Myocyte (in vitro differentiated cells): ENCODE results near the gene RFT1. TPM values are rescaled to one million over a fixed set of nuclear protein-coding genes. Genes with fewer than 3 reads are reported as not detected.
A peak's percentile ranks its signal among the peaks of the same experiment; 100 is the strongest.

Source experiments
- DNase-seq: peaks from one replicate; pipeline ENCODE4 v3.0.0-alpha.2; 2012; ENCODE audit warnings: low read depth
- total RNA-seq: library from RNA; depleted of rRNA; stranded (reverse); fragments of >200 nt; gene quantifications from 2 replicates; pipeline ENCODE4 v1.2.3, GENCODE V29; 2014

Gene RFT1
- total RNA-seq, 1 donor from 2014 or later = 6.7 TPM

DNA sequence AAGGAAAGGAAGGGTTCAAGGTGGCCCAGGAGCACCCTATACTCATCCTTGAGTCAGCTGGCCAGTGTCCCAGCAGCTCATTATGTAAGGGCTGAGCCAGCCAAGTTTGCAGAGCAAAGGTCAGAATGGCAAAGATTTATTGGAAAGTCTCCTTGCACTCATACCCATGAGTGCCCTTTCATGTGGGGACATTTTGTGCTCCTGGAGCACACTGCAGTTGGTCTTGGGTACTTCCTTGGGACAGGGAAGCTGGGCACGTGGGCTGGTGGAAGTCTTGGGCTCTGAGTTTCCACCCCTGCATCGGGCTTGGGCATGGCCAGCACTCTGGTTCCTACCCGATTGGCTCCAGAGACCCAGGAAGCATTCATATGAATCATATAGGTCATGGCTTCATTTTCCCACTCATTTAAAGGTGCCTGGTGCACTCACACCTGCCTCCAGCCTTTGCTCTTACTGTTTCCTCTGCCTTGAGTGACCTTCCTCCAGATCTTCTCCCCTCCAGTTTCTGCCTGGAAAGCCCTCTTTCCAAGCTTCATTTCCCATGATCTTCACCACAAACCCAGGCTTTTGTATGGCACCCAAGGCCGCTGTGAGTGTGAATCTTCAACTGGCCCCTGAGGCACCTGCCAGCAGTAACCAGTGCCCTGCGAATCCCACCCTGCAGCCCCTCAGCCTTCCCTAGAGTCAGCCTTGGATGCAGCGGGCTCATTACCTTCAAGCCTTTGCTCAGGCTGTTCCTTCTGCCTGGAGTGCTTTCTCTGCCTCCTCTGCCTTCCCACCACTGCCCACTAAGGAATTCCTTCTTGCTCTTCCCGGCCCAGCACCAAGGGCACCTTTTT is 20.2 kb upstream of the RFT1 start:
- no peak for DNase-seq

DNA sequence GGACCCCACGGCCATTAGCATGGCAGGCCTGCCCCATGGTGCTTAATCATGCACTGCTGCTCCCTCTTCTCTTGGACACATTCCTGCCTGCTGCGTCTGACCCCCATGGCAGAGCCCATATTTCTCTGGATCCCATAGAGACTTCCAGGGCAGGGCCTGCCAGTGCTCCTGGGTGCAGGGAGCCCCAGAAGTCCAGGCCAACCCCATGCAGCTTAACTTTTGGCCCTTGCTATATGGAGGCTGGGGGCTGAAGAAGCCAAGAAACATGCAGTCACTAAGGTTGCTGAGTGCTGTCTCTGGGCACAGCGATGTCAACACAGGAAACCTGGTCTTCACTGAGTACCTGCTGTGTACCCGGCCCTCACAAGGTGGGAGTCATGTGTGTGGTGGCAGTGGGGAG is 19.5 kb upstream of the RFT1 start:
- no peak for DNase-seq

DNA sequence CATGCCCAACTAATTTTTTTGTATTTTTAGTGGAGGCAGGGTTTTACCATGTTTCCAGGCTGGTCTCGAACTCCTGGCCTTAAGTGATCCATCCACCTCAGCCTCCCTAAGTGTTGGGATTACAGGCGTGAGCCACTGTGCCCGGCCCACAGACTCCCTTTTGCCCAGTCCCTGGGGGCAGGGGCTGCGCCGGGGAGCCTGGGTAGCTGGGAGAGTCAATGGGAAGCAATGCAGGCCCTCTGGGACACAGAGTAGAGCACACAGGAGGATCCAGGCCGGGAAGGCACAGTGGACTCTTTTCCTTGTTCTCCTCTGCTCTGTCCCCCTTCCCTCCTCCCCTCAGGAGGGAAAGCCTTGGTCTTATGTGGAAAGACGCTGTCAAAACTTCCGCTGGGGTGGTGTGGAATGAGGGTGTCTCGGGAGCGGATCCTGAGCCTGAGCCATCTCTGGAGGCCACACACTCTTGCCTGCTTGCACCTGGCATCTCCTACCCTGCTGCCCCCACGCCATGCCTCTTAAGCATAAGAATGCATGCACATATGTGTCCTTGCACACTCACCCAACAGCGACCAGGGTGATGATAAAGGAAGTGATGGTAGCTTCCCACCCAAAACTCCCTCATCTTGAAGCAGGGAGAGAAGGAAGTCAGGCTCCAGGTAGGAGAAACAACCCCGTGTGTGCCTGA is 18.9 kb upstream of the RFT1 start:
- no peak for DNase-seq

DNA sequence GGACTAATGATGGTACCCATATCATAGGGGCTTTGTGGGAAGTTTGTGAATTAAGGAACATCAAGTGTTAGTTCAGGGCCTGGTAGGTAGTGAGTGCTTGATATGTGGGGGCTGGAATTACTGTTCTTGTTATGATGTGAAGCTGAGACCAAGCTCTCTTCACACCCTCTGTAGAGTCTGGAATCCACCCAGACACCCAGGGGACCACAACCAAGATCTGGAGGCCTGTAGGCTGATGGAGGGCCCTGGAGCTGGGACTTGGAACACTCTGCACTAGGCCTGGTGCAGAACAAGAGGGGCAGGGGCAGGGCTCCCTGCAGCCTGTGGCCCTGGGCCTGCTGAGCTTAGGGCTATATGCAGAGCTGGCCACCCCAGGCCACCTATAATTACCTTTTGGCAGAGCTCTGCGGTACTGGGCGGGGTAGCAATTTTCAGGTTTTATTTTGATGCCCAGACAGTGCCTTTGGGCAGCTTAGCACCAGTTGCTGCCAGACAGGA is 17.7 kb upstream of the RFT1 start:
- DNase-seq = no peak

DNA sequence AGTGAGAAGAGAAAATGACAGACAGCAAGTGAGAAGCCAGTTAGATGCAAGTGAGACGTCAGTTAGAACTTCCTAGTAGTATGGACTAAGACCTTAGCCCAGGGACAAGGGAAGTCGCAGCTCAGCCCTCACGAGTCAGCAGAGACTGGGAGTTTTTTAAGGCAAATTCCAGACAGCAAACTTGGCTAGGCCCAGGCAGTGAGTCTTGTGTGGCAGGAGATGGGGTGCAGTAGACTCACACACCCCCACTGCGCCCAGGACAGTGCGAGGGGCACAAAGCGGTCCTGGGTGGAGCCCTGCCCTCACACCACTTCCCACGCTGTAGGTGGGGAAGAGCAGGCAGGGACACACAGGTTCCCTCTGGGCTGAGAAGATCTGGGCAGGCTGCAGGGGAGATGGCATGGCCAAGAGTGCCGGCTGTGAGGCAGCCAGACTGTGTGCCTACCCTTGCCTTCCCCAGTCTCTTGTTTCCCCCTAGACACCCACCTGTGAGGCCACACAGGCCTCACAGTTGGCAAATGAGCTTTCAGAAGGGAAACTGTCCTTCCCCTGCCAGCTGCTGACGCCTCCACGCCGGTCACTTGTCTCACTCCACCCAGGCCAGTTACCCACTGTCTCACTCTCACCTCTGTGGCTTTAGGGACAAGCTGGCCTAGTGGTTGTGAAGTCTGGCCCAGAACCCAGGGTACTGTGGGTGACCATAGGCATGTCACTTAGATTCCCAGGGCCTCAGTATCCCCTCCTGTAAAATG is 17.1 kb upstream of the RFT1 start:
- no peak for DNase-seq

DNA sequence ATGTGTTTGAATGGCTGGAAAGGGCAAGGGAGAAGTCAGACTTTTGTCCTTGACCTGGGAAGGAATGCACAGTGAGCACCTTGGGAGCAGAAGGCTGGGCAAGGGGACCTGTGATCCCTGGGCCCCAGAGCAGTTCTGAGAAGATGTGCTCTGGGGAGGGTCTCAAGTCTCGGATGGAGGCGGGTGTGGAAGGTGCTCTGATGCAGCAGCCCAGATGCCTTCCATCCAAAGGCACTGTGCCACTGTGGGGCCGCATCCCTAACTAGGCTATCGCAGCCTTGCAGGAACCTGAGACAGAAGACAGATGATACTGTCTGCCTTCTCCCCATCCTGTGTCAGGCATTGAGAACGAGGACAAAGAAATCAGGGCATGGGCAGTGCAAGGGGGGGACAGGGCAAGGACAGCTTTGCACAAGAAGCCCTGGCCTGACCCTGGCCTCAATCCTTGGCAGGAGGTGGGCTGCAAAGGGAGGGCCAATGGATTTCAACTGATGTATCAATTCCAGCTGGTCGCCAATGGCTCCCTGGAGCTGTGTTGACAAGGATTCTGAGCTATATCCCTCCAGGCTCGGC is 16.2 kb upstream of the RFT1 start:
- DNase-seq = no peak

DNA sequence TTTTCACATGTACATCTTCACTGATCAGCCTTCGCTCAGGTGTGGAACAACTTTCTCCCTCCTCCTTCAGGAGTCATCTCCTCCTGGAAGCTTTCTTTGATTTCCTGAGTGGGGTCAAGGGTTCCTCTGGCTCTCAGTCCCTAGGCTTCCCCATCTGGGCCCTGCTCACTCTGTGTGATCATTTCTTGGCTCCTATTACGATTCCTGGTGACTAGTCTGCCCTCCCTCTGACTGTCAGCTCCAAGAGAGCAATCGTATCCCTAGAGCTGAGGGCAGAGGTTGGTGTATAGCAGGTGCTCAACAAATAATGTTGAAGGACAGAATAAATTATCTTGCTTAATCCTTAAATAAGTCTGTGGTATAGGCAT is 15.5 kb upstream of the RFT1 start:
- DNase-seq = no peak

DNA sequence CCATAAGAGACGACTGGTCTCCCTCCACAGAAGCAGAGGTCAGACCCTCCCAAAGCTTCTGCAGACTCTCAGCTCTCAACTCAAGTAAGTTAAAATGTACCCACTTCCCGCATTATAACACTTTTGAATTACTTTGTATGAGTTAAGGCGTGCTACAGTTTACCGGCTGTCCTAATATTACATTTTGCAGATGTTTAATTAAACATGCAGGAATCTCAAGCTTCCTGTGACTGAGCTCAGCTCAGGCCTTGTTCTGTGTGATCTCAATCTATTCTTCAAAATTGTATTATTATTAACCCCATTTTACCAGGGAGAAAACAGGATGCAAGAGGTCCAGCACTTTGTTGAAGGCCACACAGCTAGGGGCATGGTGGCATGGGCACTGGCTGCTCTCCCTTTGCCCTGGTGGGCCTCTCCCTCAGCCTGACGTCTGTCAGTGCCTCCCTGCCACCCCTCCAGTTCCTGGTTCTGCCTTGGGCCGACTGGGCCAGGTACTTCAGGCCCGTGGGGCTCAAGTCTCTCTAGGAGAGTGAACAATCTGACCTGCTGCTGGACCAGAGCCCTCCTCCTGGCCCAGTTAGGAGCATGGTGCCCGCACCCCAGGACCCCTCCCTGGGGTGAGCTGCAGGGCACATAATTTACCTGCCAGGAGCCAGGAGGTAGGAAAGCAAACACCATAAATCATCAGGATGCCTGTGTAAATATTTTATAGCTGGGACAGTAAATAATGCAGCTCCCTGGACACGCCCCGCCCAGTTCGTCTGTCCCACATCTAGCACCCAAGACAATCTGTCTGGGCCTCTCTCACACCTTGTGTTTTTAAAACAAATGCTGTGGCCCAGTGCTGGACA is 14.9 kb upstream of the RFT1 start:
- DNase-seq = no peak

DNA sequence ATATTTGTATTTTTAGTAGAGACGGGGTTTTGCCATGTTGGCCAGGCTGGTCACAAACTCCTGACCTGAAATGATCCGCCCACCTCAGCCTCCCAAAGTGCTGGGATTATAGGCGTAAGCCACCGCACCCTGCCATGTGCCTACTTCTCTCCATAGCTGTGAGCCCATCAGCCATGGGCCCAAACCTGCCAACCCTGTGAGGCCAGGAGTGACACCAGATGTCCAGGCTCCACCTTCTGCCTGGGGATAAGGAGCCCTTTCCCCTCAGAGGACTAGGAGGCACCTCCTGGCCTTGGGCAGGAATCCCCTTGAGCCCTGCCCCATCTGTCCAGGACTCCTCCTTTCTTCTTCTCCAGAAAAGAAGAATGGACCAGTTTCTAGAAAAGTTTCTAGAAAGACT is 14.2 kb upstream of the RFT1 start:
- no peak for DNase-seq

DNA sequence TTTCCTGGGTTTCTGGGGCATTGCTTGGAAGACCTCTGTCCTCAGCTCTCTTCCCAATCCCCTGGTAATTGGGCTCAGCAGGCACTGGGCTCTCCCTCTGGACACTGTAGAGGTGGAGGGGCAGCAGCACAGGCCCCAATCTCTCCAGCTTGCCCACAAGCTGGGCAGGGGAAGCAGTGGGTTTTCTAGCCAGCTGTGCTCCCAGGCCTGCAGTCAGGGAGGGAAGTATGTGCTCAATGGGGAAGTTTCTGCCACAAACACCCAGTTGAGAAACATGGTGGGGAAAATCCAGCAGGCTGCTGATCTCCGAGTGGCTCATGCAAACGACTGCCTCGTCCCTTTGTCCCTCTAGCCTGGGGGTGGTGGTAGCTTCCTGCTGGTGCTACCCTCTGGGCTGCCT is 12.8 kb upstream of the RFT1 start:
- no peak for DNase-seq

DNA sequence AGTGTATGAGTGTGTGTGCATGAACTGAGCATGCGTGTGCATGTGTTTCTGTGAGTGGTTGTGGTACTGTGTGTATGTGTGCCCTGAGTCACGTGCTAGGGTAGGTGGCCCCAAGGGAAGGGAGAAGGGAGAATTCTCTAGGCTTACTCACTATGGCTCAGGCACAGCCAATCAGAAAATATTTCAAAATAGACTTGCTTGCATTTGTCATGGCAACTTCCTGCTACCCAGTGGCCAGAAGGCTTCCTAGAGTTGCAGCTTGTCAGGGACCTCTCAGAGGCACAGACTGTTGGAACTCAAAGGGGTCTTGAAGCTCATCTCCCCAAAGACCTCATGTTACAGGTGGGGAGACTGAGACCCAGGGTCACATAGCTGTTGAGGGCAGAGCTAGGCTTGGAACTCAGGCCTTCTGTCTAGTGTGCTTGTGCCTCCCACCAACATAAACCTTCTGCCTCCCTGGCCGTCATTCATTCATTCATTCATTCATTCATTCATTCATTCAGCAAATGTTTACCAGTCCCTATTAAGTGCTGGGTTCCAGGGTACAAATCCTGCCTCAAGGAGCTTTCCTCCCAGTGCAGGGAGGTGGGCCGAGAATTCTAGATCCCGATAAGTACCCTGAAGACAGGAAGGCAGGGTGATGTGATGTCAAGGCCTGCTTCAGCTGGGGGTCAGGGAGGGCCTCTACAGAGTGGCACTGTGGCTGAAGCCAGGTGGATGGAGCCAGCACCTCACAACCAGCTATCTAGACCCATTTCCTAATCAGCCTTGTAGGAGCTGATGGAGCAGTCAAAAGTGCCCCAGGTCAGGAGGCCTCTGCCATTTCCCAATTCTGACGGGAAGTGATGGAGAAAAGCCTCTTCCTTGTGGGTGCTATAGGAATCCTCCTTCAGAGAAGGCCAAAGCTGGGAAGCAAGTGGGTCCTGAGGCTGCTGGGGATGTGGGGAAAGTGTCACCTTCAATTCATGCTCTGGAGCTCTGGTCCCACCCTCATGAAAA is 10.9 kb upstream of the RFT1 start:
- peak; percentile 35 for DNase-seq

DNA sequence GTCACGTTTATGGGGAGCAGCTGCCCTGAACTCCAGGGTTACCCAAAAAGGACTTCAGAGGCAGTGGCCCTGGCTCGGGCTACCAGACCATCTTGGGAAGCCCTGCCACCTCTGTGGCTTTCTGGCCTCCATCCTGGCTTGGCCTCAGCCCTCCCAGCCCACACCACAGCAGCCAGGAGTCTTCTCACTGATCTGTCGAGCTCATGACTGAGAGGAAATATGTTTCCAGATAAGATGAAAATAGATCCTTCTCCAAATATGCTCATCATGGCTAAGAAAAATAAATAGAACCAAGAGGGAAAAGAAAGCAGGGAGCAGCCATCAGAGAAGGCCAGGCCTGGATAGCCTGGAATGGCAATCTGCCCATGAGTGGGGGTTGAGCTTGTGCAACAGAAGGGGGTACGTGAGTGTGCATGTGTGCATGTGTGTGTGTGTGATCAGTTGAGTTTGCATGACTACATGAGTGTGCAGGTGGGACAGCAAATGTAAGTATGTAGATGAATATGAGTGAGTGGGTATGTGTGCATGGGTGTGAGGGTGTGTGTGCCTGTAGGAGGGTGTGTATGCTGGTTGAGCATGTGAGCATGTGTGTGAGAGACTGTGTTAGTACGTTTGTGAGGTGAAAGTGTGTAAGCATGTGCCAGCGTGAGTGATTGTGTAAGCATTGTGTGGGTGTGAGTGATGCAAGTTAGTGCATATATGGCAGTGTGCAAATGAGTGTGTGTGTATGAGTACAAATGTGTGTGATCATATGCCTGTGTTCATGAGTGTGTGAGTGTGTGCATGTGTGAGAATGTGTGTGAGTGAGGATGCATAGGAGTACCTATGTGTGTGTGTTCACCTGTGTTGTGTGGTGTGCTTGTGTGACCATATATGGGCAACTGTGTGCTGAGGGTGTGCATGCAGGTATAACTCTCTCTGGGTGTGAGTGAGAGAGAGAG is 9.9 kb upstream of the RFT1 start:
- DNase-seq = peak; percentile 36

DNA sequence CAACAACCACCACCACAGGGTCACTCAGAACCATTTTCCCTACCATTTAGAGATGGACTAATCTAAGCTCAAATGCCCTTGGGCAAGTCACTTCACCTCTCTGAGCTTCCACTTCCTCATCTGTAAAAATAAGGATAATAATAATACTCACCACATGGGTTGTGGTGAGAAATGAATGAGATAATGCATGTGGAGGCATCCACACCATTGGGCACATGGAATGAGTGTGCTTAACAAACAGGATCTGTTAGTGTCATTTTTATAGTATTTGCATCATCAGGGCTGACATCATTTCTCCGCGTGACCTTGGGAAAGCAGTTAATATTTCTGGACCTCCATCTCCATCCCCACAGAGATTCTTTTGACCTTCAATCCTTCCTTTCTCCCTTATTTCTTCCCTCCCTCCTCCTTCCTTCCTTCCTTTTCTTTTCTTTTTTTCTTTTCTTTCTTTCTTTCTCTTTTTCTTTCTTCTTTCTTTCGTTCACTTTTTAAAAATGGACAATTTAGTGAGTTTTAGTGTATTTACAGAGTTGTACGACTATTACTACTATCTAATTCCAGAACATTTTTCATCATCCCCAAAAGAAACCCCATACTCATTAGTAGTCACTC is 7.7 kb upstream of the RFT1 start:
- no peak for DNase-seq

DNA sequence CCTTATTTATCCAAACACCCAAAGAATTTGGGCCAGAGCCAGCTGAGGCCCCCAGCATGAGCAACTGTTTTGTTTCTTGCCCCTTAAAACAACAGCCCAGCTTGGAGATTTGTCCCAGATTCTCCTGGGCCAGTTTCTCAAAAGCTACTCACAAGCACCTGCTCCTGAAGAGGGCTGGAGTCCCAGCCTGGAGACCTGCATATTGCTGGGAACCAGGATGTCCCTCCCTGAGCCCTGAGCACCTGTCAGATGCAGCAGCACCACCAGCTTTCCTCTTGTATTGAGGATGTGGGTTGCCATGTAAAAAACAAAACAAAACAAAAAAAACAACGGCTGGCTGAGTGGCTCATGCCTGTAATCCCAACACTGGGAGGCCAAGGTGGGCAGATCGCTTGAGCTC is 7.0 kb upstream of the RFT1 start:
- DNase-seq = no peak

DNA sequence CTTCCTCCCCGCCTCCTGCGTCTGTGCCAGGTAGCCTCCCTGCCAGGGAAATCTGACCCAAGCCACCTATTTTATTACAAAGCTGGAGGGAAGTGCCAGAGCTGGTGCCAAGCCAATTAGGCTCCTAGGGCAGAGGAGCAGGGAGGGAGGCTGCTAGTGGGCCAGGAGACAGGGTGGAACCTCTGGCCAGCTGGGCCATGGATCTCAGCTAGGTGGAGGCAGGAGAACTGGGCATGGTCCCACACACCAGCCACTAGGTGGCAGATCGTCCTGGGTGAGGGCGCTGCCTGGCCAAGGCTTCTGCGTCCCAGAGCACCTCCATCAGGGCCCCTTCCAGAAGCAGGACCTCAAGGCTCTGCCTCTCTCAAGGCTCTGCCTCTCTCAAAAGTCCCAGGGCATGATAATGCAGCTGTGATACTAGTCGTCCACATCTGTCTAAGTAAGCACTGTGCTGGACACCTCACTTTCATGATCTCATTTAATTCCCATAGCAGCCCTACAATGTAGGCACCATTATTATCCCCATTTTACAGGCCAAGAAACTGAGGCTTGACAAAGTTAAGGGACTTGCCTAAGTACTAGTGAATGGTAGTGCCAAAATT is 4.5 kb upstream of the RFT1 start:
- DNase-seq = peak; percentile 74

DNA sequence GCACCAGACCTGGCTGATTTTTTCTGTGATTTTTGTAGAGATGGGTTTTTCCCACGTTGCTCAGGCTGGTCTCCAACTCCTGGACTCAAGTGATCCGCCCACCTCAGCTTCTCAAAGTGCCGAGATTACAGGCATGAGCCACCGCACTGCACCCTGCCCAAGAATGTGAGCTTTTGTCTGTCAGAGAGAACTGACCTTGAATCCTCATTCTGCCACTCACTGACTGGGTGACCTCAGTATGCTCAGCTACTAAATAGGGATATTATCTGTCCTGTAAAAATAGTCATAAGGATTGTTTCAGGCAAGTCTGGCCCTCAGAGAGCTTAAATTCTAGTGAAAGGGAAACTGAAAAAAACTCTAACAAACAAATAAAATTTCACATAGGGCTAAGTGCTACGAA is 2.1 kb upstream of the RFT1 start:
- DNase-seq = no peak

DNA sequence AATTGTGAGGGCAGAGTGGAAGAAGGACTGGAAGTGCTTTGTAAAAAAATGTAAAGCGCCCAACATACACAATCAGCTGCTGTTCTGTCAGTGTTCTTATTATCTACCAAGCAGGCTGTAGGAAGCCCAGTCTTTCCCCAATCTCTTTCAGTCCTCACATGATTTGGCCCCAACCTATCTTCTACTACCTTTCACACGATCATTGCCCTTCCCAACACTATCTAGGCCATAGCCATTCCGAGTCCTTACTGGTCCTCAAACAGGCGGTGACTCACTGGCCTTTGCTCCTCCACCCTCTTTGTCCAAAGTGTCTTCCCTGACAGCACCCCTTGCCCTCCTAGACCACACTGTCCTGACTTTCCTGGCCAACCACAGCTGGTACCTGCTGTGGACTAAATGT is 861 bp upstream of the RFT1 start:
- no peak for DNase-seq

DNA sequence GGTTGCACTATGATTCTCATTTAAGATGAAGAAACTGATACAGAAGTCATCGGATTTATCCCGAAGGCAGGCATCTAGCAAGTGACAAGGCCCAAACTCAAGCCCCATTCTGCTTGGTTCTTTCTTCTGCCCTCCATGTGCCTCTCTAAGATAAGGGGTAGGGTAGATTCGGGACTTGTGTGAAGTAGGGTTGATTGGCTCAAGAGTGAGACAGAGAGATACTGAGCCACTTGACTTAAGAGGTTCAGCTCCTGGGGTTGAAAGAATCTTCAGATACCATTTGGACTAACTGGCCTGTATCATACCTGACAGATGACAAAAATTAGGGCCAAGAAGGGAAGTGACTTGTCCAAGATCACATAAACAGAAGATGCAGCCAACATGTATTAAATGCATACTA is 891 bp downstream of the RFT1 start:
- DNase-seq = no peak
